Activated CD4-positive, CD25-positive, alpha-beta regulatory T cell (primary cell): ENCODE data around the gene NEK10.
"Not testable (repeated sequence)": the region's sequence is repeated elsewhere in the genome, so short reads cannot be mapped to it uniquely, and the experiment has no call there.

Experiments
- DNase-seq, 4 experiments: peaks; one replicate each; lab custom pipeline; 2025; lab: John Stamatoyannopoulos, UW

The NEK10 gene

GRCh38 chr3:27315003-27315402, 54.2 kb downstream of the NEK10 start:
- DNase-seq = no peak

DNA sequence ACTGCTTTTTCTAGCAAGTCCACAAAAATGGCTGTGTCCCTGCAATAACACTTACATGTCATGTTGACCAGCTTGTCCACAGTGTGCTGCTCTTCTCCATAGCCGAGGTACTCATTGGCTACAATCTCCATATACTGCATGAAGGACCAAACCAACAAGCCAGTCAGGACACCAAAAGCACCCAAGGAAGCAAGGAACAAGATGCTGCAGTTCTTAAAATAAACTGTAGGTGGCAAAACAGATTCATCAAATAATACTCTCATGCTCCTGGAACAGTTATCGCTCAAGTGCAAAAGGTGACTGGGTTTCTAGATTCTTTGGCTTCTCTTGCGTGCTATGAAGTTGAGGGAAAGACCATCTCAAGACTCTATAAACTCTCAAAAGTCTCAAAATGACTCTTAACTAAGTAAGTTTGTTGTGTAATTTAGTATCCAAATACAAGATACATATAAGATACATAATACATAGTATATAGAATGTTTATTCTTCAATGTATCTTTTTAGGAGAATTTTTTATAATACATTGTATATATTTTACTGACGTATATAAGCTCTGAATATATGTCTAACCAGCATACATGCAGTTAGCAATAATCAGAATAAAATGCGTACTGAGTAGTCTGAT, 57.0 kb downstream of the NEK10 start:
- DNase-seq = no peak

DNA sequence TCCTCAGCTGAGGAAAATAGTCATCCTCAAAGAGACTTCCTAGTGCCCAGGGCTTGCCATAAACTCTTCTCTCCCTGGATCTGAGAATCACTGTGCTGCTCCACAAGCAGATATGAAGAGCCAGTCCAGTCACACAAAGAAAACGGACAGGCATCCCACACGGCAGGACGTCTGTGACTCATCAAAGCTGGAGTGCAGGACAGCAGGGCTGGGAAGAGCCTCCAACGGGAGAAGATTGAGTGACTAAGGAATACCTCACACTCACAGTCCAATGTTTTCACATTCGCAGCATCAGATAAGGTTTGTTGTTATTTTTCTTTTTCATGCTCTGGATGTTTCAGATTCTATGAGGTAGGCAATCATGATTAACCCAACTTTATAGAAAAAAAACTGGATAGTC, 57.8 kb downstream of the NEK10 start:
- no peak for DNase-seq

GRCh38 chr3:27310688-27311087, 58.5 kb downstream of the NEK10 start:
- no peak for DNase-seq

- DNase-seq = no peak
These were observed 61.6 kb downstream of the NEK10 start for GRCh38 chr3:27307566-27307965.

GRCh38 chr3:27302891-27303290, 66.3 kb downstream of the NEK10 start:
- no peak for DNase-seq

- not testable (repeated sequence) for DNase-seq
These were observed 70.2 kb downstream of the NEK10 start for GRCh38 chr3:27298981-27299380.

DNA sequence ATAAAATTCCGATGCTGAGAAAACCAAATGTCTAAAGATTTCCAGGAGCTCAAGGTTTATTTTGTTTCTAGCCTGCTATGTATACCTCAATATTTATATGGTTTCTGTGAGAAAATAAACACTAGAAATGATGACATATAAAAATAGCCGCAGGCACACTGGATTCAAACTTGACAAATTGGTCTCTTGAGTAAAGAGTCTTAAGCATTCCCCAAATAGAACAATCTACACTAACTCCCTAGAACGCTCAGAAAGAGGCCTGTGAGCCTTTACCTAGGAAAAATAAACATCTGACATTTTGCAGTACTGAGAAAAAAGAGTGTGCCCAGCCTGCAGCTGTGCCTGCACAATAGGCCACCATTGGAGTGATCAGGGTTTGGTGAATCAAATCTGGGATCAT, 75.2 kb downstream of the NEK10 start:
- no peak for DNase-seq

- no peak for DNase-seq
These were observed 78.4 kb downstream of the NEK10 start for GRCh38 chr3:27290760-27291159.

DNA sequence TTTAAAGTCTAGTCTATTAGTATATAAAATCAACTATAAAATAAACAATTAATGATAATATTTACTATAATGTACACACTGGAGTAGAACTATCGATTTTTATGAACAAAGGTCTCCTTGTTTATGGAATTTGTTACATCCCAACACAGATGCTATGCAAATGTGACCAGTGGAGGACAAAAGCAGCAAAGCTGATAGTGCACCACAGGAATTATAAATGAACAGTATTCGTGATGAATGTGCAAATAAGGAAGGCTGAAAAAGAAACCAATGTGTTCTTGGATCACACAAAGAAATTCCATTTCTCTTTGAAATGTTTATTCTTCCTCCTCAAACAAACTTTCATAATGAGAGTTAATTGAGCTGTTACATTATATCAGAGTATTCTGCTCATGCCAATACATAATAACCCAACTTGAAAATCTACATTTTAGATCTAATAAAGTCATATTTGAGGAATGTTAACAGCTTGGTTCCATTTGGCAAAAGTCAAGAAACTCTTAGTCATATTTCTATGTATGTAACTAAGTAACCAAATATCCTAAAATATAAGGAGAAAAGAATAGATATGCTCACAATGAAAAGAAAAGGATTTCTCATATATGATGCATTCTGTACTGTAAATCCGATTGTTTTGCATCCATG, 79.3 kb downstream of the NEK10 start:
- DNase-seq = no peak

GRCh38 chr3:27287052-27287451, 82.1 kb downstream of the NEK10 start:
- DNase-seq = no peak

GRCh38 chr3:27286467-27286866, 82.7 kb downstream of the NEK10 start:
- not testable (repeated sequence) for DNase-seq

GRCh38 chr3:27285668-27286067, 83.5 kb downstream of the NEK10 start:
- no peak for DNase-seq

DNA sequence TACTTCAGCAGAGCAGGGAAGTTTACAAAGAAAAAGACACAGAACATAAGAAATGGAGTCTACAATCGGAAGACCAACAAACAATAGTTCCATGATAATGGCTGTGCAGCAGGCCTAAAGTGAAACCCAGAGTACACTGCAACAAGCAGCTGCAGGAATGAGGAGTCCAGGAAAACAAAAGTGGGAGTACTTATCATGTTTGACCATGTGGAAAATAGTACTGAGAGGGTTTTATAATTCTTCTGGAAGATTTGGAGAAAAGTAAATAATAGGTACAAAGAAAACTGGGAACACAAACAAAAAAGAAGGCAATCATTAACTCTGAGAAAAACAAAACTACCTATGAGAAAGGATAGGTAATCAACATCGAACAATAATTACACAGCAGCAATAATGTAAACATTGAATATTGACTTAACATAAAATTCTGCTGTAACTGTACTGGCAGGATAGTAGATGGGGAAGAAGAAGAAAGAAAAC, 87.5 kb downstream of the NEK10 start:
- DNase-seq = no peak

GRCh38 chr3:27279123-27279522, 90.1 kb downstream of the NEK10 start:
- no peak for DNase-seq

GRCh38 chr3:27278383-27279055, 90.7 kb downstream of the NEK10 start:
- no peak for DNase-seq

GRCh38 chr3:27275441-27275990, 93.7 kb downstream of the NEK10 start:
- DNase-seq = no peak

DNA sequence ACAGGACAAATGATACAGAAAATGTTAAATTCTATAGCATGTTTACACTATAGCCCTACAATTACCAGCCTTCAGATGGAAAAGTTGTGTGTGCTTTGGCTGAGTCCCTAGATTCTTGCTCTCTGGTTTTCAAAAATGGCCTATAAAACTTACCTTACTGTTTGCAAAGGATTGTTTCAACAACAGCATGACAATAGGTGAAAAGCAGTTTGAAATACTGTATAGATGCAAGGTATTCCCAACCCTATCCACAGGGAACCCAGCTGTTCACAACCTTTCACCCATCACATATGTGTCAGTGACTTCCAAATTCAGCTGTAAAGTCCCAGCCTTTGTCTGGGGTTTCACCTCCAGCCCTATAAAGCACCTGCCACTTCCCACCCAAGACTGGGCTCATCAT, 97.3 kb downstream of the NEK10 start:
- DNase-seq = no peak

GRCh38 chr3:27254896-27255295, 114.3 kb downstream of the NEK10 start:
- no peak for DNase-seq

DNA sequence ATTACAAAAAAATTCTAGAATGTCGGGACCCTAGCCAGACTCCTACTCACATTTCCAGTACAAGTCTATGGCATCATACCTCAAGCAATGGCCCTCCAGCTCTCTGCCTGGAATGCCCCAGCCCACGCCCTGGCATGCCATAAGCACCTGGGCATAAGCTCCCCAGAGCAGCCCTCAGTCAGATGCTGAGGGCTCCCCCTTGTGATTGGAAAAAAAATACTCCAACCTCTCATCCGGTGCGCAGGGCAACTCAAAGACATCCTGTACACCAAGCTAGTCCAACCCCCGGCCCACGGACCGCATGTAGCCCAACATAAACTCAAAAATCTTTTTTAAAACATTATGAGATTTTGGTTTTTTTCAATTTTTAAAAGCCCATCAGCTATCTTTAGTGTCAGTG, 115.4 kb downstream of the NEK10 start:
- DNase-seq = no peak

GRCh38 chr3:27253391-27253790, 115.8 kb downstream of the NEK10 start:
- no peak for DNase-seq

DNA sequence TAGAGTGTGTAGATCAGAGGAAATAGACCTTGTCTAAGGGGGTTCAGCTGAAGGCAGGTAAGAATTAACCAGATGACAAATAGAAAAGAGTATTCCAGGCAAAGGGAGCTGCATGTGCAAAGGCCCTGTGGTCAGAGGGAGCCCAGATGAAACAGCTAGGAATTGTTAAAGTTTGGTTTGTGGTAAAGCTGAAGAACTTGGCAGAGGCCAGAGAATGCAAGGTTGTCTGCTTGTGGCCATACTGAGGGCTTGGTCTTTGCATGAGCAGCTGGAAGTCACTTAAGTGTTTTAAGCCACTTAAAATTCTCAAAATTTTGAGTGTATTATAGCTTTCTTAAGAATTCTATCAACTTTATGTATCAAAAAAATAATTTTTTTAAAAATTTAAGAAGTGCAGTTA, 116.5 kb downstream of the NEK10 start:
- no peak for DNase-seq

DNA sequence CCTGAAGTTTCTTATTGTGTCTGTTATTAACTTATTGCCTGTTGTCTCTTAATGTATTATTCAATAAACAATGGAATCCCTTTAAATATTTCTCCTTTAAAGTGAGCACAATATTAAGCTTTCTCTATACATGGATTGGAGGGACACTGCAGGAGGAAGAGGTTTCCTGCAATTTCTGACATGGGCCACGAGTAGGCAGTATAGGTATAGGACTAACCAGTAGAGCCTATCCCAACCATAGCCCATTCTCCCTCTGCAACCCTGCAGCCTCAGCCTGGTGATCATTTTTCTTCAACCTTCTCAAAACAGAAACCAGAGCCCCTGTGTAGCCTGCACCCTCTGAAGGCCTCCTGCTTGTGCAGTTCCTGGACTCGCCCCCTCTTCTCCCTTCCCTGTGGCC, 124.8 kb downstream of the NEK10 start:
- no peak for DNase-seq
